ENCODE measurements around the gene TSACC.

DNA sequence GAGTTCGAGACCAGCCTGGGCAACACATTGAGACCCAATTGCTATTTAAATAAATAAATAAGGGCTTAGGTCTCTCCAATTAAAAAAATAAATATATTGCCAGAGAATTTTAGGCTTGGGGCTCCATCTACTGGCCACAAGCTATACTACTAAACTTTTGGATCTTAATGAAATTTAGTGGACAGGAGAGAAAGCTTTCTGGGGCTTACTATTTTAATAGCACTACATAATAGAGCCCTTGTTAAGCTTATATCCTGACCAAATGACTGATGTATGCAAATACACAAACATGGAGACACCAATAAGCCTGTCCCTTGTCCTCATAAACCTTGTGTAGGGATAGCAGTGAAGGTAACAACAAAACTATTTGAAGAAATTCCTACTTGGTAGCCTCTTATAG is 18.7 kb upstream of the TSACC start:
- TF ChIP-seq POLR2A (IDR thresholded peaks at IDR 0.05): no peak
- TF ChIP-seq, protein P1, sequence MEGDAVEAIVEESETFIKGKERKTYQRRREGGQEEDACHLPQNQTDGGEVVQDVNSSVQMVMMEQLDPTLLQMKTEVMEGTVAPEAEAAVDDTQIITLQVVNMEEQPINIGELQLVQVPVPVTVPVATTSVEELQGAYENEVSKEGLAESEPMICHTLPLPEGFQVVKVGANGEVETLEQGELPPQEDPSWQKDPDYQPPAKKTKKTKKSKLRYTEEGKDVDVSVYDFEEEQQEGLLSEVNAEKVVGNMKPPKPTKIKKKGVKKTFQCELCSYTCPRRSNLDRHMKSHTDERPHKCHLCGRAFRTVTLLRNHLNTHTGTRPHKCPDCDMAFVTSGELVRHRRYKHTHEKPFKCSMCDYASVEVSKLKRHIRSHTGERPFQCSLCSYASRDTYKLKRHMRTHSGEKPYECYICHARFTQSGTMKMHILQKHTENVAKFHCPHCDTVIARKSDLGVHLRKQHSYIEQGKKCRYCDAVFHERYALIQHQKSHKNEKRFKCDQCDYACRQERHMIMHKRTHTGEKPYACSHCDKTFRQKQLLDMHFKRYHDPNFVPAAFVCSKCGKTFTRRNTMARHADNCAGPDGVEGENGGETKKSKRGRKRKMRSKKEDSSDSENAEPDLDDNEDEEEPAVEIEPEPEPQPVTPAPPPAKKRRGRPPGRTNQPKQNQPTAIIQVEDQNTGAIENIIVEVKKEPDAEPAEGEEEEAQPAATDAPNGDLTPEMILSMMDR (IDR thresholded peaks at IDR 0.05): peak in 6 of 7 experiments; percentile 29 to 41 (median 36)
